ENCODE measurements around the gene RPL36A.

GRCh38 chrX:101407748-101408531 is 17.1 kb downstream of the RPL36A start, which contains the start of the genes GLA and HNRNPH2:
- TF ChIP-seq CTCF (IDR thresholded peaks at IDR 0.05) (peak in 1 of 5 experiments; percentile 38), POLR2A (IDR thresholded peaks at IDR 0.05) (peak; percentile 80 to 84), EP300 (IDR thresholded peaks at IDR 0.05) (peak; percentile 87 to 98)

All from tibial nerve (tissue), 4 donors.